HG03097 (cell line): ENCODE measurements around the gene KCNN3.

Experiments used
- ATAC-seq: cut with Tn5 transposase; IDR thresholded peaks from one replicate; pipeline ENCODE4 v1.9.1; 2021; ENCODE audit not compliant: unreplicated experiment, low FRiP score

The KCNN3 gene

GRCh38 chr1:154881820-154882535 lies 11.9 kb upstream of the KCNN3 start:
- no peak for ATAC-seq

GRCh38 chr1:154880671-154881070 lies 10.6 kb upstream of the KCNN3 start:
- no peak for ATAC-seq

- ATAC-seq: no peak
These were observed 8.9 kb upstream of the KCNN3 start for GRCh38 chr1:154879038-154879421.

- no peak for ATAC-seq
These were observed 8.4 kb upstream of the KCNN3 start for GRCh38 chr1:154878371-154879037.

- no peak for ATAC-seq
These were observed 7.4 kb upstream of the KCNN3 start for GRCh38 chr1:154877370-154877974.

- ATAC-seq: no peak
These were observed 6.8 kb upstream of the KCNN3 start for GRCh38 chr1:154876842-154877369.

- ATAC-seq: no peak
These were observed 4.4 kb upstream of the KCNN3 start for GRCh38 chr1:154874465-154874864.

- ATAC-seq: no peak
These were observed 3.4 kb upstream of the KCNN3 start for GRCh38 chr1:154873321-154873950.

GRCh38 chr1:154871374-154871773 lies 1.3 kb upstream of the KCNN3 start:
- no peak for ATAC-seq

GRCh38 chr1:154870734-154871133 lies 653 bp upstream of the KCNN3 start:
- no peak for ATAC-seq

- ATAC-seq: no peak
These were observed 548 bp downstream of the KCNN3 start for GRCh38 chr1:154869351-154870114.

- ATAC-seq: no peak
These were observed 2.1 kb downstream of the KCNN3 start for GRCh38 chr1:154867841-154868605.

- ATAC-seq: no peak
These were observed 2.8 kb downstream of the KCNN3 start for GRCh38 chr1:154867064-154867825.

GRCh38 chr1:154866257-154867063 lies 3.6 kb downstream of the KCNN3 start:
- no peak for ATAC-seq

- ATAC-seq: no peak
These were observed 4.4 kb downstream of the KCNN3 start for GRCh38 chr1:154865442-154866256.

GRCh38 chr1:154864189-154864975 lies 5.7 kb downstream of the KCNN3 start:
- ATAC-seq: no peak
